ENCODE results near the gene ADD1.
A peak's percentile ranks its signal among the peaks of the same experiment; 100 is the strongest.

ADD1 gene

DNA sequence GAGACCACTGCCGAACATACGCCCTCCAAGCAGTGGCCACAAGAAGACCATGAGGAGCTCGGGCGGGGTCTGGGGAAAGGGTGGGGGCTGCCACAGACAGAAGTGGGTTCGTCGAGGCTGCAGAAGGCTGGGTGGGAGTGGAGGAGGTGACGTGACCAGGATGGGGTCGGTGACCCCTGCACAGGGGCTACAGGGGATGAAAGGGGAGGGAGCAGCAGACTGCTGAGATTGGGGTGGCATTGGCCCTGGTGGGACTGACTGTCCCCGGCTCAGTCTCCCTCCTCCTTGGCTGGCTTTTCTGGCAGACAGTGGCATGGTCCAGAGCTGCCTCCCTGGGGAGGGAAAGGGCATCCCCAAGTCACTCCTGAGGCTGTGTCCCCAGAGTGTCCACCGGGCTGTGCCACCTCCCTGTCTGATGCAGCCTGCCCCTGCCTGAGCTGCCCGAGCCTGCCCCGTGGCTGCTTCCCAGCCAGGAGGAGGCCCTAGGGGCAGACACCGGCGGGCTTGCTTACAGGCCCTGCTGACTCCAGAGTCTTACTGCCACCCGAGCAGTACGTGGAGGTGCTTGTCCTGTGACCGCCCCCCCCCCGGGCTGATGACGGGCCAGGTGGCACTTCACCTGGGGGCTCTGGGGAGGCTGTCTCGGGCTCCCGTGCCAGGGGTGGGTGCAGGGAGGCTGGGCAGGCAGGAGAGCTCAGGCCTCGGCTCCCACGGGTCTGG lies 43.5 kb upstream of the ADD1 start:
- Histone ChIP-seq H3K27me3 (no peaks in the 10 kb centered on the region), H3K4me1 (peaks cover 0 to 91% (median 43%) of the 10 kb centered on the region in 4 donors), H3K4me3 (peak overlapping the region; percentile 16 to 28), H3K27ac (peak overlapping the region; percentile 38 to 41), H3K9me3 (no peaks in the 10 kb centered on the region), H3K36me3 (no peaks in the 10 kb centered on the region)
- peak; percentile 24 to 66 for DNase-seq
- intact Hi-C loops (cut with DNase I; ENCODE audit: low total_unique reads), result no loop called here
- TF ChIP-seq, protein P1, sequence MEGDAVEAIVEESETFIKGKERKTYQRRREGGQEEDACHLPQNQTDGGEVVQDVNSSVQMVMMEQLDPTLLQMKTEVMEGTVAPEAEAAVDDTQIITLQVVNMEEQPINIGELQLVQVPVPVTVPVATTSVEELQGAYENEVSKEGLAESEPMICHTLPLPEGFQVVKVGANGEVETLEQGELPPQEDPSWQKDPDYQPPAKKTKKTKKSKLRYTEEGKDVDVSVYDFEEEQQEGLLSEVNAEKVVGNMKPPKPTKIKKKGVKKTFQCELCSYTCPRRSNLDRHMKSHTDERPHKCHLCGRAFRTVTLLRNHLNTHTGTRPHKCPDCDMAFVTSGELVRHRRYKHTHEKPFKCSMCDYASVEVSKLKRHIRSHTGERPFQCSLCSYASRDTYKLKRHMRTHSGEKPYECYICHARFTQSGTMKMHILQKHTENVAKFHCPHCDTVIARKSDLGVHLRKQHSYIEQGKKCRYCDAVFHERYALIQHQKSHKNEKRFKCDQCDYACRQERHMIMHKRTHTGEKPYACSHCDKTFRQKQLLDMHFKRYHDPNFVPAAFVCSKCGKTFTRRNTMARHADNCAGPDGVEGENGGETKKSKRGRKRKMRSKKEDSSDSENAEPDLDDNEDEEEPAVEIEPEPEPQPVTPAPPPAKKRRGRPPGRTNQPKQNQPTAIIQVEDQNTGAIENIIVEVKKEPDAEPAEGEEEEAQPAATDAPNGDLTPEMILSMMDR (IDR thresholded peaks at IDR 0.05), result no peak

DNA sequence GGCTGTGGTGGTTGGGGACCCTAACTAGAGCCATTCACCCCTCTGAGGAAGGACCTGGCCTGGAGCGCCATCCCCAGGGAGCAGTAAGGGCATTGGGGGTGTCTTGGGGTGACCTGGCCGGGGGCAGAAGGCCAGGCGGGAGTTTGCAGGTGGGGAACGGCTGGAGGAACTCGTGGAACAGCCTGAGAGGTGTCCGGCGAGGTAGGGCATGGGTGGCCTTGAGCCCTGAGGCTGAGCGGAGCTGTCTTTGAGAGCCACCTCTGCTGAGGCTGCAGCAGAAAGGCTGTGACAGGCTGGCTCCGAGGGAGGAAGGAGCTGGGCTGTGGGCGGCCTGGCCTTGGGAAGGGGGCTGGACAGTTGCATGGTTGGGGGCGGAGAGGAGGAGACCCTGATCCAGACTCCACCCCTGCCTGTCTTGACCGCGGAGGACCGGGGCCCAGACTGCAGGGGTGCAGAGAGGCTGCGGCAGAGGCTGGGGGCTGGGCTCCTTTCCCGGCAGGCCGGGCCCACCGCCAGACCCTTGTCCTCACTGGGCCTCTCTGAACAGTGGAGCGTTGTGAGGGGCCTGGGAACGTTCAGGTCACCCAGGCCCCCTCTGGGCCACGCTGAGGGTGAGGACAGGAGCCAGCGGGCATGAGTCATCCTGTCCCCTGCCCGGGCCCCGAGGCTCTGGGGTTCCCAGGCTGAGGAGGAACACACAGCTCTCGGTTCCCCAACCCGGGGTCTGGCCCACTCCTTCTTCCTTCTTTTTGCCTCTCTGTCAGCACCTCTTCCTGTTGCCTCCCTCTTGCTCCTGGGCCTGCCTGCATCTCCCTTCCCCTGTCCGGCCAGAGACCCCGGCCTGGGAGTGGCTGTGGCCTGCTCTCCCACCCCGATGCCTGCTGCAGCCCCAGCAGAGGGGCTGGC lies 42.7 kb upstream of the ADD1 start:
- peak; percentile 79 to 81 for DNase-seq
- H3K27me3 ChIP-seq, result no peaks in the 10 kb centered on the region
- peak overlapping the region; percentile 18 to 38 for H3K27ac ChIP-seq
- TF ChIP-seq, protein P1 (IDR thresholded peaks at IDR 0.05), result no peak
- no peaks in the 10 kb centered on the region for H3K36me3 ChIP-seq
- H3K4me3 ChIP-seq, result peak overlapping the region; percentile 16 to 28
- intact Hi-C loops (cut with DNase I; ENCODE audit: low total_unique reads), result no loop called here
- H3K4me1 ChIP-seq, result peaks cover 0 to 91% (median 42%) of the 10 kb centered on the region in 4 donors
- no peaks in the 10 kb centered on the region for H3K9me3 ChIP-seq

DNA sequence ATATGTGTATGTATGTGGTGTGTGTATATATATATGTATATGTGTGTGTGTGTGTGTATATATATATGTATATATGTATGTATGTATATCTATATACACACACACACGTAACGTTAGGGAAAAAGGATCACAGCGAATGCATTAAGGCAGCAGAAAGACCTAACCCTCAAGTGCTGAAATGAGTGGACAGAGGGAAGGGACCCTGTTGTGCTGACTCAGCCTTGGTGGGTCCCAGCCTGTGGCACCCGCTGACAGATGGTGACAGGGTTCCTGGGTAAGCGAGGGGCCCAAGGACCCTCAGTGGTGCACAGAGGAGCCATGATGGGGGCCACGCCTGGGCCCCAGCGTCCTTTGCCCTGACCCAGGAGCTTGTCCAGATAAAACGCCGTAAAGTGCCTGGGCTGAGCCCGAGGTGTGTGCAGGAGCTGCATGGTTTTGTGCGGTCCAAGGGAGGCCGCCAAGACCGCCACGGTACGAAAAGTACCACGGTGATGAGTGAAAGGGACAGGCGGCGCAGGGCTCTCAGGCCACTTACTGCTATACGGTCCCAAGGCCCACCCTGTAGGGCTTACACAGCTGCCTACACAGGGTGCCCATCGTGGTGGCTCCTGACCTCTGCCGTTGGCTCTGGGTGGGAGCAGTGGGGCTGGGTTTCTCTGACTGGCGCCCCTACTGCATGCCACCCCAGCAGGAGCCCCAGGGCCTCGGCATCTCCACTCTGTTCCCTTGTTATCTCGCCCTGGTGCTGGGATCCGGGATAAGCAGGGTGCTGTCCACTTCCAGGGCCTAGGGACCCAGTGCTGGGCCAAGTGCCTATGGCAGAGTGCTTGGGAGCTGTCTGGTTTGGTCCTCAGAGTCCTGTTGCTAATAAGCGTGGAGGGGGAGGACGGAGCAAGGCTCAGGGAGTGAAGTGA lies 40.8 kb upstream of the ADD1 start:
- peak in 1 of 2 donors; percentile 52 for DNase-seq
- Histone ChIP-seq H3K4me1 (peaks cover 0 to 92% (median 39%) of the 10 kb centered on the region in 4 donors), H3K4me3 (no peak overlapping the region), H3K9me3 (no peaks in the 10 kb centered on the region), H3K36me3 (no peaks in the 10 kb centered on the region), H3K27ac (no peak overlapping the region), H3K27me3 (no peaks in the 10 kb centered on the region)
- intact Hi-C loops (cut with DNase I; ENCODE audit: low total_unique reads), result no loop called here
- TF ChIP-seq, protein P1 (IDR thresholded peaks at IDR 0.05), result no peak

DNA sequence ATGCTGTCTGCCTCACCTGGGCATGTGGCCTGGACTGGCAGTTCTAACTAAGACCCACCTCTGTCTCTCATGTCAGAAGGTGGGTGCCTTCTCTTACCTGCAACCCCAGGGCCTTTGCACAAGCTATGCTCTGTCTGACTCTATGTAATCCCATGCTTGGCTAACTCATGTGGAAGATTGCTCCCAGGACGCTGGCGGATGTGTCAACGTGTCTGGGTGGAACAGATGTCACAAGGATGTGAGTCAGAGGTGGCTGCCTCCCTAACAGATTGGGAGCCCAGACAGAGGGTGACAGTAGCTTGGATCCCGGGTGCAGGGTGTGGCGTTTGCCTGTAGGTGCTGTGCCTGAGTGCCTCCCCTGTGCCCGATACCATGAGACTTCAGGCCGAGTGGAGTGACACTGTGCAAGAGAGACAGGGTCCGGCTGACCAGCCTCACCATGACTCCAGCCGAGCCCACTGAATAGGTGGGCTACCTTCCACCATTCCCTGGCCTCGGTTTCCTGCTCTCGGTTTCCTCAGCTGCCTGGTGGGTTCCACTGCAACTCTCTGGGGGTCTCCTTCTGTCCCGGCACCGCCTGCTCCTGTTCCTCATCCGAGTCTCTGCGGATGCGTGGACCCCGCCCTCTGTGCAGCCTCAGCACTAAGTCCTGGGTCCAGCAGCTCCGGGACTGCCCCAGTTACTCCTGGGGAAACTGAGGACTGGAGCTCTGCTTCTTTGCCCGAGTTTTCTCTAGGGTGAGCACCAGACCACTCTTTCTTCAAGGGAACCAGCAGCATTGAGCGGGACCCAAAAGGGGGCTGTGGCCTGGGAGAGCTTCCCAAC lies 39.8 kb upstream of the ADD1 start:
- TF ChIP-seq, protein P1 (IDR thresholded peaks at IDR 0.05), result no peak
- no peak overlapping the region for H3K4me3 ChIP-seq
- H3K36me3 ChIP-seq, result no peaks in the 10 kb centered on the region
- intact Hi-C loops (cut with DNase I; ENCODE audit: low total_unique reads), result no loop called here
- DNase-seq, result peak; percentile 54 to 65
- H3K4me1 ChIP-seq, result peaks cover 0 to 82% (median 39%) of the 10 kb centered on the region in 4 donors
- H3K27me3 ChIP-seq, result no peaks in the 10 kb centered on the region
- no peaks in the 10 kb centered on the region for H3K9me3 ChIP-seq
- no peak overlapping the region for H3K27ac ChIP-seq
